Muscle of arm (tissue), 12 donors: ENCODE measurements around the gene KRT6A. TPM values are rescaled to one million over a fixed set of nuclear protein-coding genes. Genes with fewer than 3 reads are reported as not detected.

Experiments used
- polyA plus RNA-seq, 12 donors: library from polyadenylated mRNA; unstranded; fragments of 120-200 nt; gene quantifications; one replicate each; pipeline ENCODE4 v1.2.1, GENCODE V29; 2013; ENCODE audit not compliant: insufficient read length in 12 of 12

The KRT6A gene
- polyA plus RNA-seq, 12 donors = 0.05 to 120 (median 5.8) TPM; not detected in 6

Other genes with a start within 250 kb of the KRT6A start
- under 1 TPM in 9 of 12 donors, not detected in 3; 0.10 to 0.50 (median 0.21) TPM for gene KRT86, start 218.6 kb downstream of the KRT6A start, polyA plus RNA-seq
- under 1 TPM in 7 of 12 donors, not detected in 5; 0.08 to 0.25 (median 0.14) TPM for gene KRT81, start 201.7 kb downstream of the KRT6A start, polyA plus RNA-seq
- under 1 TPM in 1 of 12 donors, not detected in 11; 0.09 TPM for gene KRT83, start 171.9 kb downstream of the KRT6A start, polyA plus RNA-seq
- under 1 TPM in 2 of 12 donors, not detected in 10; 0.44 to 0.52 TPM for gene KRT85, start 125.8 kb downstream of the KRT6A start, polyA plus RNA-seq
- under 1 TPM in 1 of 12 donors, not detected in 11; 0.11 TPM for gene KRT84, start 107.6 kb downstream of the KRT6A start, polyA plus RNA-seq
- gene KRT82, start 86.9 kb downstream of the KRT6A start, polyA plus RNA-seq = under 1 TPM in 1 of 12 donors, not detected in 11; 0.07 TPM
- gene KRT75, start 58.9 kb downstream of the KRT6A start, polyA plus RNA-seq = not detected
- gene KRT6B, start 41.1 kb downstream of the KRT6A start, polyA plus RNA-seq = 1 to 10 TPM in 1 of 12 donors, under 1 TPM in 1, not detected in 10; 0.82 to 1.1 TPM
- 1 to 10 TPM in 1 of 12 donors, under 1 TPM in 3, not detected in 8; 0.15 to 4.9 (median 0.91) TPM for gene KRT6C, start 19.5 kb downstream of the KRT6A start, polyA plus RNA-seq
- gene KRT5, start 27.1 kb upstream of the KRT6A start, polyA plus RNA-seq = 1,000 to 10,000 TPM in 1 of 12 donors, 100 to 1,000 TPM in 2, 10 to 100 TPM in 1, 1 to 10 TPM in 2, under 1 TPM in 4, not detected in 2; 0.07 to 1,328 (median 2.6) TPM
- under 1 TPM in 2 of 12 donors, not detected in 10; 0.08 TPM for gene KRT71, start 59.9 kb upstream of the KRT6A start, polyA plus RNA-seq
- gene KRT74, start 80.6 kb upstream of the KRT6A start, polyA plus RNA-seq = under 1 TPM in 3 of 12 donors, not detected in 9; 0.15 to 0.25 (median 0.21) TPM
- under 1 TPM in 3 of 12 donors, not detected in 9; 0.11 to 0.26 (median 0.12) TPM for gene KRT72, start 108.2 kb upstream of the KRT6A start, polyA plus RNA-seq
- under 1 TPM in 2 of 12 donors, not detected in 10; 0.05 to 0.15 TPM for gene KRT73, start 125.3 kb upstream of the KRT6A start, polyA plus RNA-seq
- gene KRT2, start 159.0 kb upstream of the KRT6A start, polyA plus RNA-seq = under 1 TPM in 3 of 12 donors, not detected in 9; 0.58 to 0.75 (median 0.61) TPM
- gene KRT1, start 187.2 kb upstream of the KRT6A start, polyA plus RNA-seq = 1,000 to 10,000 TPM in 1 of 12 donors, 100 to 1,000 TPM in 2, 1 to 10 TPM in 2, under 1 TPM in 5, not detected in 2; 0.17 to 1,255 (median 2.6) TPM
- 1 to 10 TPM in 2 of 12 donors, under 1 TPM in 3, not detected in 7; 0.04 to 4.6 (median 0.60) TPM for gene KRT77, start 210.3 kb upstream of the KRT6A start, polyA plus RNA-seq